Activated CD8-positive, alpha-beta memory T cell treated with anti-CD3 and anti-CD28 coated beads, Interleukin-2, amount 10 ng/mL, durations not matched to agents 7 days and 5 days (primary cell): Measurements from ENCODE around the gene AP4S1. TPM values are rescaled to one million over a fixed set of nuclear protein-coding genes. Genes with fewer than 3 reads are reported as not detected.

Experiments
- microRNA-seq: library from miRNA; unstranded; fragments of <30 nt; microRNA quantifications from one replicate; pipeline ENCODE4 v1.2.0, GENCODE V29; 2022
- total RNA-seq, 2 experiments: library from RNA; stranded (reverse); gene quantifications; one replicate each; pipeline ENCODE4 v1.2.3, GENCODE V29; 2021

The AP4S1 gene
- total RNA-seq, 2 experiments from 2014 or later = 4.7 to 4.9 TPM

Small RNA genes within 50 kb of the gene (microRNA-seq; reads per million reads assigned to microRNA genes)
- 28.1 reads per million, percentile 48 among the genes with 10 or more reads in this experiment for gene MIR624

Other genes starting within 250 kb of the AP4S1 start
- gene COCH, start 151.1 kb upstream of the AP4S1 start, total RNA-seq = 1 to 10 TPM; 1.9 to 5.0 TPM
- 10 to 100 TPM; 21.2 to 24.2 TPM for gene STRN3, start 730 bp downstream of the AP4S1 start, total RNA-seq
- gene HECTD1, start 182.1 kb downstream of the AP4S1 start, total RNA-seq = 100 to 1,000 TPM in 1 of 2 experiments, 10 to 100 TPM in 1; 91.0 to 105 TPM